Gastroesophageal sphincter (tissue), 3 donors: ENCODE measurements around the gene SHCBP1L.

Source experiments
- CTCF ChIP-seq, 4 experiments: fragments of 200-600 bp in 2 of 4; fragments of 450-650 bp in 2 of 4; sonication (generic) in 1 of 4; IDR thresholded peaks; one replicate each; pipeline ENCODE4 v1.5.1; 2017 to 2019; ENCODE audit warnings: antibody characterized with exemption in 4 of 4, mild to moderate bottlenecking in 2 of 4, moderate library complexity in 2 of 4
- EP300 ChIP-seq: sonication (generic); formaldehyde crosslinking; IDR thresholded peaks from one replicate; pipeline ENCODE4 v1.6.1; 2017; ENCODE audit warnings: antibody characterized with exemption, mild to moderate bottlenecking

- TF ChIP-seq CTCF (IDR thresholded peaks at IDR 0.05): no peak
- no peak for TF ChIP-seq EP300
These were observed 35.6 kb downstream of the SHCBP1L start for GRCh38 chr1:182917378-182917777.
